Erythroblast (primary cell): ENCODE data around the gene ZNF679.

Experiments
- GATA1 ChIP-seq: IDR thresholded peaks from 2 replicates; pipeline ENCODE4 v1.6.1; 2011; ENCODE audit warnings: low read depth, mild to moderate bottlenecking, control low read depth, low read length, moderate library complexity
- POLR2A ChIP-seq: IDR thresholded peaks from 2 replicates; pipeline ENCODE4 v1.6.1; 2011; ENCODE audit warnings: mild to moderate bottlenecking, low read length

GRCh38 chr7:64183126-64183742 lies 45.0 kb upstream of the ZNF679 start:
- TF ChIP-seq POLR2A (no peak), GATA1 (no peak)
